Mesothelial cell of epicardium (in vitro differentiated cells): ENCODE measurements around the gene WDR70. TPM values are rescaled to one million over a fixed set of nuclear protein-coding genes. Genes with fewer than 3 reads are reported as not detected.

Experiments used
- DNase-seq, 2 experiments: peaks; one replicate each; pipeline ENCODE4 v3.0.0; 2021; ENCODE audit warnings: low spot score in 2 of 2; ENCODE audit not compliant: unreplicated experiment in 2 of 2
- H3K27ac Mint-ChIP-seq: 2 replicates; pipeline ENCODE4 v1.8.0; 2021; ENCODE audit warnings: mixed read lengths
- H3K27me3 Mint-ChIP-seq: 2 replicates; pipeline ENCODE4 v1.8.0; 2021; ENCODE audit warnings: low read depth, mixed read lengths
- H3K36me3 Mint-ChIP-seq: 2 replicates; pipeline ENCODE4 v1.8.0; 2021; ENCODE audit warnings: mixed read lengths
- H3K4me1 Mint-ChIP-seq: 2 replicates; pipeline ENCODE4 v1.8.0; 2021; ENCODE audit warnings: mixed read lengths
- H3K4me3 Mint-ChIP-seq: 2 replicates; pipeline ENCODE4 v1.8.0; 2021; ENCODE audit warnings: mild to moderate bottlenecking, moderate library complexity, mixed read lengths
- H3K9me3 Mint-ChIP-seq: 2 replicates; pipeline ENCODE4 v1.8.0; 2021; ENCODE audit warnings: mixed read lengths
- total RNA-seq: library from RNA; stranded (reverse); gene quantifications from 3 replicates; pipeline ENCODE4 v1.2.1, GENCODE V29; 2021
- TF ChIP-seq, protein P1 (sequence below): fragments of 200-600 bp; sonication (generic); IDR thresholded peaks from one replicate; pipeline ENCODE4 v1.5.0; 2021; ENCODE audit warnings: antibody characterized with exemption; ENCODE audit not compliant: unreplicated experiment

WDR70 gene
- total RNA-seq, 1 donor from 2014 or later: 47.8 TPM

DNA sequence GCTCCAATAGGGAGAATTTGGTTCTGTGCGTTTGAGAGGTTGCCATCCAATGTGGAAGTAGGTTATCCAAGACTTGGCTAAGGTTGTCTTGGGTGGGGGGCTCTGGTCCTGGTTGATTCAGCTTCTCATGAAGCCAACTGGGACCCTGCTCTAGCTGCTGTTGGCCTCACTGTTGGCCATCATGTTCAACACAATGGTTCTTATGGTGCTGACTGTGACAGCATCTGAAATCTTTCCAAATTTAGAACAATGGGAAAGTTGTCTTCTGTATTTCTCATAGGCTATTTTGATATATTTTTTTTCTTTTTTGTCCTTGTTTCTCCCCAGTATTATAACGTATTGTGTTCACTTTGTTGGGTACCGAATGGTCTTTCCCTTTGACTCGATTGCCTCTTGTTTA lies 388.8 kb downstream of the WDR70 start:
- no peaks in the 10 kb centered on the region for H3K4me1 Mint-ChIP-seq
- H3K4me3 Mint-ChIP-seq: no peak overlapping the region
- TF ChIP-seq, protein P1, sequence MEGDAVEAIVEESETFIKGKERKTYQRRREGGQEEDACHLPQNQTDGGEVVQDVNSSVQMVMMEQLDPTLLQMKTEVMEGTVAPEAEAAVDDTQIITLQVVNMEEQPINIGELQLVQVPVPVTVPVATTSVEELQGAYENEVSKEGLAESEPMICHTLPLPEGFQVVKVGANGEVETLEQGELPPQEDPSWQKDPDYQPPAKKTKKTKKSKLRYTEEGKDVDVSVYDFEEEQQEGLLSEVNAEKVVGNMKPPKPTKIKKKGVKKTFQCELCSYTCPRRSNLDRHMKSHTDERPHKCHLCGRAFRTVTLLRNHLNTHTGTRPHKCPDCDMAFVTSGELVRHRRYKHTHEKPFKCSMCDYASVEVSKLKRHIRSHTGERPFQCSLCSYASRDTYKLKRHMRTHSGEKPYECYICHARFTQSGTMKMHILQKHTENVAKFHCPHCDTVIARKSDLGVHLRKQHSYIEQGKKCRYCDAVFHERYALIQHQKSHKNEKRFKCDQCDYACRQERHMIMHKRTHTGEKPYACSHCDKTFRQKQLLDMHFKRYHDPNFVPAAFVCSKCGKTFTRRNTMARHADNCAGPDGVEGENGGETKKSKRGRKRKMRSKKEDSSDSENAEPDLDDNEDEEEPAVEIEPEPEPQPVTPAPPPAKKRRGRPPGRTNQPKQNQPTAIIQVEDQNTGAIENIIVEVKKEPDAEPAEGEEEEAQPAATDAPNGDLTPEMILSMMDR: no peak
- no peaks in the 10 kb centered on the region for H3K9me3 Mint-ChIP-seq
- H3K36me3 Mint-ChIP-seq: no peaks in the 10 kb centered on the region
- no peak overlapping the region for H3K27ac Mint-ChIP-seq
- no peaks in the 10 kb centered on the region for H3K27me3 Mint-ChIP-seq
- no peak for DNase-seq

DNA sequence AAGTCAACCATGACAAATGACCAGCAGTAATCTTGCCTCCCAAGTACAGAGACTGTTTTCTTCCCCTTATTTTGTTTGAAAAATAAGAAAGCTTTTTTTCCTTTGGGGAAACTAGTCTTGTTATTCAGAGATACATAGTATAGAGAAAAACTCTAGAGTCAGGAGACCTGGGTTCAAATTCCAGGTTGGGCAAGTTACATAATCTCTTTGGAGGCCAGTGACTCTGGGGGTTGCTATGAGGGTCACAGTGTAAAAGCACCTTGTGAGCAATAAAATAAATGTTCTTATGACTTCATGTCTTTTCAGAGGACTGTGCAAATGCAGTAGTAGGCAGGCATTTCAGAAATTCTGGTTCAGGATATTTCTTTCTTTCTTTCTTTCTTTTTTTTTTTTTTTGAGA lies 389.3 kb downstream of the WDR70 start:
- TF ChIP-seq, protein P1: no peak
- no peak overlapping the region for H3K27ac Mint-ChIP-seq
- no peaks in the 10 kb centered on the region for H3K27me3 Mint-ChIP-seq
- H3K4me1 Mint-ChIP-seq: no peaks in the 10 kb centered on the region
- no peak for DNase-seq
- no peaks in the 10 kb centered on the region for H3K9me3 Mint-ChIP-seq
- no peak overlapping the region for H3K4me3 Mint-ChIP-seq
- no peaks in the 10 kb centered on the region for H3K36me3 Mint-ChIP-seq

DNA sequence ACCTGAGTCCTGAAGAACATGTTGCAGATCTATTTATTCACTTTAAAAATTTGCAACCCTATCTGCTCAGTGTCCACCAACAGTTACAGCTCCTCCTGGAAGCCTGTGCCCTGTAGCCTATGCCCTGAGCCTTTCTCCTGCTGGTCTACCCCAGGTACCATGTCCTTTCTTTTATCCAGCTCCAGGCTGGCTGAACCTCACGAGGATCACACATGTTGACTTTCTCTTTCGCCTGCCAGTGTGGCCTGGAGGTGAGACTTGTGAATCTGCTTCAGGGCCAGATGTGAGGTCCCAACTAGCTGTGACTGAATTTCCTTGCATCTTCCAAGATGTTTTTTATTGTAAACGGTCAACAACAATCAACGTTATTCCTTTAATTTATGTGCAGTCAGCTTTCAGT lies 390.0 kb downstream of the WDR70 start:
- Mint-ChIP-seq H3K9me3 (no peaks in the 10 kb centered on the region), H3K36me3 (no peaks in the 10 kb centered on the region), H3K4me1 (no peaks in the 10 kb centered on the region), H3K27me3 (no peaks in the 10 kb centered on the region), H3K4me3 (no peak overlapping the region), H3K27ac (no peak overlapping the region)
- DNase-seq: no peak
- TF ChIP-seq, protein P1: no peak

DNA sequence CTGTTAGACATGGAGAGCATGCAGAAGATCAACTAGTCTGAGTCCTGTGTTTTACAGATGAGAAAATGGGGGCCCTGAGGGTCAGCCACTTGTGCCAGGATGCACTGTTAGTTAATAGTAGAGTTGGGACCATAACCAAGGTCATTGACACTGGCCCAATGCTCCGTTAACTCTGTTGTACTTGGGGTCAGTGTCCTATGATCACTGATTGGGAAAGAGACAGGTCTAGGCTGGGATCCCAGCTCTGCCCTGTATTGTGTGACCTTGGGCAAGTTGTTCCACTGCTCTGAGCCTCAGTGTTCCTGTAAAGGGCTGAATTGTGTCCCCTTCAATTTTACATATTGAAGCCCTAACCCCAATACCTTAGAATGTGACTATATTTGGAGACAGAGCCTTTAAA lies 390.7 kb downstream of the WDR70 start:
- H3K27ac Mint-ChIP-seq: no peak overlapping the region
- H3K9me3 Mint-ChIP-seq: peaks cover under 1% of the 10 kb centered on the region
- H3K36me3 Mint-ChIP-seq: no peaks in the 10 kb centered on the region

DNA sequence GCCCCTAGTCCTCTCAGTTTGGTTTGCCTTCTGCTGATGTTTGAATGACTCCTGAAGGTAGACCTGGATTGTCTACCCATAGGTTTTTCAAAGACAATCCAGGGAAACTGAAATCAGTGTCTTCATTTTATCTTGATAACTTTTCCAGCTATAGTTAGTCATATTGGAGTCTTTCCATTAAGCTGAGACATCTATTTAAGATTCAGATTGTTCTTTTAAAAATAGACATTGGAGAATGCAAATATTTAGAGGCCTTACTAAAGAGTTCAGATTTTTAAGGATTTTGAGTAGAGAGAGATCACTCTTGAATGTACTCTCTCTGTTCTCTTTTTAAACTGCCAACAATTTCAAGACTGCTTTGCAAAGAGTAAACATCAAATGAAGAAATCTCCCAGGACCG lies 391.7 kb downstream of the WDR70 start:
- Mint-ChIP-seq H3K4me3 (no peak overlapping the region), H3K4me1 (no peaks in the 10 kb centered on the region), H3K36me3 (peaks cover 2% of the 10 kb centered on the region), H3K27me3 (no peaks in the 10 kb centered on the region), H3K9me3 (peaks cover 4% of the 10 kb centered on the region), H3K27ac (no peak overlapping the region)
- DNase-seq: no peak
- TF ChIP-seq, protein P1: no peak

More for the DNA sequence above, 390.7 kb downstream of the WDR70 start:
- no peak overlapping the region for H3K4me3 Mint-ChIP-seq
- TF ChIP-seq, protein P1: no peak
- no peaks in the 10 kb centered on the region for H3K4me1 Mint-ChIP-seq
- DNase-seq: no peak
- no peaks in the 10 kb centered on the region for H3K27me3 Mint-ChIP-seq

DNA sequence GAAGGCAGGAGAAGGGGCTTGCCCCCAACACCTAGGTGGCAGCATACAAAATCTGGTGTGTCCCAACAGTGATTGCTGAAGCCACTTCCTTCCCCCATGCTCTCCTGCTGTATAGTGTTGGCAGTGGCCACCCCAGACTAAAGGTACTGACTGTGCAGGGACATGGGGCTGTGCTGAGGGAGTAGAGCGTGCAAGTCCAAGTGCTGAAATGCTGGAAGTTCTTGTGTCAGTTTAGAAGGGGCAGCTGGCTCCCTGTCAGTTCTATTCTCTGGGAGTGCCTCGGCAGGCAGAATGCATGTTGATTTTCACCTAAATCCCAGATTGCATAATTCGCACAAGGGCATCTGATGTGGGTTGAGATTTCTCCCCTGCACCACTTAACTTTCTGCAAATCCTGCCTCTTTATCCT lies 392.1 kb downstream of the WDR70 start:
- H3K36me3 Mint-ChIP-seq: peaks cover 3% of the 10 kb centered on the region
- no peaks in the 10 kb centered on the region for H3K27me3 Mint-ChIP-seq
- DNase-seq: no peak
- H3K9me3 Mint-ChIP-seq: peaks cover 4% of the 10 kb centered on the region
- TF ChIP-seq, protein P1: no peak
- H3K4me1 Mint-ChIP-seq: no peaks in the 10 kb centered on the region
- no peak overlapping the region for H3K27ac Mint-ChIP-seq
- H3K4me3 Mint-ChIP-seq: no peak overlapping the region
